ENCODE results near the gene RCOR2. TPM values are rescaled to one million over a fixed set of nuclear protein-coding genes. Genes with fewer than 3 reads are reported as not detected.

Gene RCOR2
- polyA plus RNA-seq, 1 donor from 2014 or later, result 41.5 TPM

DNA sequence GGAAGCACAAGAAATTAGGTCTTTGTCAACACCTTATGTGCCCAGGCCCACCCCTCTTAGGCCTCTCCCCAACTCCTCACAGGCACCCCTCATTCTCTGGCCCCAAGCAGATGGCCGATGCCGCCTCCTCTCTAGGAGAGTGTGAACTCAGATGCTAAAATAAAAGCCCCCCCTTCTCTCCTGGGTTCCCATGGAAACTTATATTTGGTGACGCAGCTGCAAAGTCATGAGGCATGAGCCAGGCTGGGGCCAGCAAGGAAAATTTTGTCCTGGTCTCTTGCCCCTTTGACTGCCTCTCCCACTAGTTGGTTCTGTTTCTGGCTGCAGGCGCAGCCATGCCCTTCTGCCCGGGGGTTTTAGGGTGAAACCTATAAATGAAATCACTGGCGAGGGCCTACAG, 11.8 kb downstream of the RCOR2 start:
- Histone ChIP-seq H2AFZ (ENCODE audit: low read depth, low read length) (no peak overlapping the region), H3K9ac (ENCODE audit: low read length) (no peak overlapping the region), H3K9me3 (ENCODE audit: low read length) (no peaks in the 10 kb centered on the region), H3K79me2 (replicated peaks; ENCODE audit: insufficient read depth, low read length) (no peaks in the 10 kb centered on the region), H3K36me3 (ENCODE audit: insufficient read depth, low read length) (no peaks in the 10 kb centered on the region), H3K27ac (ENCODE audit: low read length) (no peak overlapping the region), H3F3A (ENCODE audit: insufficient read depth, low read length, poor library complexity, severe bottlenecking) (no peaks in the 10 kb centered on the region), H4K20me1 (ENCODE audit: insufficient read depth) (no peaks in the 10 kb centered on the region), H3K4me3 (ENCODE audit: low read length) (no peak overlapping the region), H3K27me3 (ENCODE audit: insufficient read depth, low read depth, low read length) (no peaks in the 10 kb centered on the region), H3K4me2 (ENCODE audit: low read length) (no peak overlapping the region), H3K9me2 (ENCODE audit: insufficient read depth, low read length) (no peaks in the 10 kb centered on the region)
- TF ChIP-seq MXI1 (conservative IDR thresholded peaks at IDR 0.05; ENCODE audit: poor library complexity, severe bottlenecking) (no peak), POLR2AphosphoS5 (IDR thresholded peaks at IDR 0.05) (no peak), REST (IDR thresholded peaks at IDR 0.05; ENCODE audit: borderline replicate concordance) (no peak), EP300 (conservative IDR thresholded peaks at IDR 0.05; ENCODE audit: poor library complexity, severe bottlenecking) (no peak), EZH2 (IDR thresholded peaks at IDR 0.05; ENCODE audit: borderline replicate concordance, insufficient read depth, low read length, poor library complexity, severe bottlenecking) (no peak), RAD21 (conservative IDR thresholded peaks at IDR 0.05) (no peak), TAF1 (IDR thresholded peaks at IDR 0.05; ENCODE audit: low read depth) (no peak), SMC3 (conservative IDR thresholded peaks at IDR 0.05; ENCODE audit: poor library complexity) (no peak)
- TF ChIP-seq, protein P1, sequence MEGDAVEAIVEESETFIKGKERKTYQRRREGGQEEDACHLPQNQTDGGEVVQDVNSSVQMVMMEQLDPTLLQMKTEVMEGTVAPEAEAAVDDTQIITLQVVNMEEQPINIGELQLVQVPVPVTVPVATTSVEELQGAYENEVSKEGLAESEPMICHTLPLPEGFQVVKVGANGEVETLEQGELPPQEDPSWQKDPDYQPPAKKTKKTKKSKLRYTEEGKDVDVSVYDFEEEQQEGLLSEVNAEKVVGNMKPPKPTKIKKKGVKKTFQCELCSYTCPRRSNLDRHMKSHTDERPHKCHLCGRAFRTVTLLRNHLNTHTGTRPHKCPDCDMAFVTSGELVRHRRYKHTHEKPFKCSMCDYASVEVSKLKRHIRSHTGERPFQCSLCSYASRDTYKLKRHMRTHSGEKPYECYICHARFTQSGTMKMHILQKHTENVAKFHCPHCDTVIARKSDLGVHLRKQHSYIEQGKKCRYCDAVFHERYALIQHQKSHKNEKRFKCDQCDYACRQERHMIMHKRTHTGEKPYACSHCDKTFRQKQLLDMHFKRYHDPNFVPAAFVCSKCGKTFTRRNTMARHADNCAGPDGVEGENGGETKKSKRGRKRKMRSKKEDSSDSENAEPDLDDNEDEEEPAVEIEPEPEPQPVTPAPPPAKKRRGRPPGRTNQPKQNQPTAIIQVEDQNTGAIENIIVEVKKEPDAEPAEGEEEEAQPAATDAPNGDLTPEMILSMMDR (IDR thresholded peaks at IDR 0.05; ENCODE audit: poor library complexity, severe bottlenecking), result no peak

- H3K79me2 ChIP-seq (replicated peaks; ENCODE audit: insufficient read depth, low read length), result no peaks in the 10 kb centered on the region
- no peaks in the 10 kb centered on the region for H3K9me3 ChIP-seq (ENCODE audit: low read length)
- H3K27me3 ChIP-seq (ENCODE audit: insufficient read depth, low read depth, low read length), result no peaks in the 10 kb centered on the region
- H2AFZ ChIP-seq (ENCODE audit: low read depth, low read length), result no peak overlapping the region
- TF ChIP-seq TAF1 (IDR thresholded peaks at IDR 0.05; ENCODE audit: low read depth), result no peak
- H3K36me3 ChIP-seq (ENCODE audit: insufficient read depth, low read length), result no peaks in the 10 kb centered on the region
- no peak overlapping the region for H3K4me3 ChIP-seq (ENCODE audit: low read length)
- H3K27ac ChIP-seq (ENCODE audit: low read length), result no peak overlapping the region
- no peaks in the 10 kb centered on the region for H3K9me2 ChIP-seq (ENCODE audit: insufficient read depth, low read length)
- H3K9ac ChIP-seq (ENCODE audit: low read length), result no peak overlapping the region
- H3F3A ChIP-seq (ENCODE audit: insufficient read depth, low read length, poor library complexity, severe bottlenecking), result no peaks in the 10 kb centered on the region
- no peaks in the 10 kb centered on the region for H4K20me1 ChIP-seq (ENCODE audit: insufficient read depth)
- H3K4me2 ChIP-seq (ENCODE audit: low read length), result no peak overlapping the region
Measured at GRCh38 chr11:63904743-63905142, 12.2 kb downstream of the RCOR2 start.

- Histone ChIP-seq H3K4me2 (ENCODE audit: low read length) (no peak overlapping the region), H2AFZ (ENCODE audit: low read depth, low read length) (no peak overlapping the region), H3K27me3 (ENCODE audit: insufficient read depth, low read depth, low read length) (no peaks in the 10 kb centered on the region), H3K9me3 (ENCODE audit: low read length) (no peaks in the 10 kb centered on the region), H4K20me1 (ENCODE audit: insufficient read depth) (no peaks in the 10 kb centered on the region), H3K36me3 (ENCODE audit: insufficient read depth, low read length) (no peaks in the 10 kb centered on the region), H3K9ac (ENCODE audit: low read length) (no peak overlapping the region), H3K9me2 (ENCODE audit: insufficient read depth, low read length) (no peaks in the 10 kb centered on the region), H3F3A (ENCODE audit: insufficient read depth, low read length, poor library complexity, severe bottlenecking) (no peaks in the 10 kb centered on the region), H3K27ac (ENCODE audit: low read length) (no peak overlapping the region), H3K4me3 (ENCODE audit: low read length) (no peak overlapping the region), H3K79me2 (replicated peaks; ENCODE audit: insufficient read depth, low read length) (no peaks in the 10 kb centered on the region)
- no peak for TF ChIP-seq RAD21 (conservative IDR thresholded peaks at IDR 0.05)
Measured at GRCh38 chr11:63903884-63904283, 13.1 kb downstream of the RCOR2 start.

Data from neural cell (in vitro differentiated cells).